Neural cell (in vitro differentiated cells): Measurements from ENCODE around the gene HLA-A. TPM values are rescaled to one million over a fixed set of nuclear protein-coding genes. Genes with fewer than 3 reads are reported as not detected.

Experiments
- H2AFZ ChIP-seq: fragments of 200-600, 300-800 bp; sonication (generic), shearing (Covaris generic); 2 replicates; pipeline ENCODE4 v1.6.0; 2014; ENCODE audit warnings: low read depth, mild to moderate bottlenecking, antibody characterized with exemption, low read length, moderate library complexity
- H3F3A ChIP-seq: fragments of 200-600 bp; shearing (Covaris generic); 2 replicates; pipeline ENCODE4 v1.6.1; 2016; ENCODE audit warnings: mild to moderate bottlenecking, moderate library complexity, mixed read lengths, antibody characterized with exemption, low read length; ENCODE audit not compliant: insufficient read depth, poor library complexity, severe bottlenecking
- H3K27ac ChIP-seq: fragments of 200-600, 300-800 bp; sonication (generic), shearing (Covaris generic); 2 replicates; pipeline ENCODE4 v1.5.1; 2014; ENCODE audit warnings: mild to moderate bottlenecking, low read length, moderate library complexity
- H3K27me3 ChIP-seq: fragments of 300-800, 200-600 bp; sonication (generic), shearing (Covaris generic); 2 replicates; pipeline ENCODE4 v1.6.0; 2014; ENCODE audit warnings: mild to moderate bottlenecking, low read depth, low read length, moderate library complexity; ENCODE audit not compliant: insufficient read depth
- H3K36me3 ChIP-seq: fragments of 300-800, 200-600 bp; sonication (generic), shearing (Covaris generic); 2 replicates; pipeline ENCODE4 v1.5.1; 2014; ENCODE audit warnings: mild to moderate bottlenecking, antibody characterized with exemption, low read length, moderate library complexity; ENCODE audit not compliant: insufficient read depth
- H3K4me2 ChIP-seq: fragments of 300-800, 200-600 bp; sonication (generic), shearing (Covaris generic); 2 replicates; pipeline ENCODE4 v1.6.0; 2014; ENCODE audit warnings: mild to moderate bottlenecking, low read length
- H3K4me3 ChIP-seq: fragments of 300-800, 200-600 bp; sonication (generic), shearing (Covaris generic); 2 replicates; pipeline ENCODE4 v1.5.1; 2014; ENCODE audit warnings: mild to moderate bottlenecking, low read length, moderate library complexity
- H3K79me2 ChIP-seq: fragments of 200-600 bp; shearing (Covaris generic); replicated peaks from 2 replicates; pipeline ENCODE4 v1.6.0; 2014; ENCODE audit warnings: mild to moderate bottlenecking, low read length, moderate library complexity; ENCODE audit not compliant: insufficient read depth
- H3K9ac ChIP-seq: fragments of 300-800, 200-600 bp; sonication (generic), shearing (Covaris generic); 2 replicates; pipeline ENCODE4 v1.6.1; 2016; ENCODE audit warnings: mild to moderate bottlenecking, low read length, mixed read lengths
- H3K9me2 ChIP-seq: fragments of 200-600 bp; shearing (Covaris generic); 2 replicates; pipeline ENCODE4 v1.6.1; 2016; ENCODE audit warnings: mild to moderate bottlenecking, low read length, mixed read lengths; ENCODE audit not compliant: insufficient read depth
- H3K9me3 ChIP-seq: fragments of 200-600, 300-800 bp; sonication (generic), shearing (Covaris generic); 2 replicates; pipeline ENCODE4 v1.6.1; 2016; ENCODE audit warnings: mild to moderate bottlenecking, mixed run types, low read length, moderate library complexity, mixed read lengths
- H4K20me1 ChIP-seq: fragments of 200-600 bp; shearing (Covaris generic); 2 replicates; pipeline ENCODE4 v1.6.1; 2016; ENCODE audit warnings: mild to moderate bottlenecking, mixed run types; ENCODE audit not compliant: insufficient read depth
- CTCF ChIP-seq: fragments of 450-650 bp; IDR thresholded peaks from 2 replicates; pipeline ENCODE4 v1.5.1; 2014; ENCODE audit warnings: antibody characterized with exemption, mild to moderate bottlenecking, moderate library complexity; ENCODE audit not compliant: poor library complexity, severe bottlenecking
- EP300 ChIP-seq: fragments of 450-650 bp; conservative IDR thresholded peaks from 2 replicates; pipeline ENCODE4 v1.6.1; 2014; ENCODE audit warnings: antibody characterized with exemption, mild to moderate bottlenecking, moderate library complexity; ENCODE audit not compliant: poor library complexity, severe bottlenecking
- EZH2 ChIP-seq: fragments of 200-600, 300-800 bp; shearing (Covaris generic), sonication (generic); IDR thresholded peaks from 2 replicates; pipeline ENCODE4 v1.6.1; 2014; ENCODE audit warnings: antibody characterized with exemption, low read length, borderline replicate concordance, mild to moderate bottlenecking; ENCODE audit not compliant: insufficient read depth, poor library complexity, severe bottlenecking
- MXI1 ChIP-seq: fragments of 450-650 bp; conservative IDR thresholded peaks from 2 replicates; pipeline ENCODE4 v1.6.1; 2014; ENCODE audit warnings: antibody characterized with exemption, mild to moderate bottlenecking; ENCODE audit not compliant: poor library complexity, severe bottlenecking
- POLR2AphosphoS5 ChIP-seq: IDR thresholded peaks from 2 replicates; pipeline ENCODE4 v1.6.1; 2012
- RAD21 ChIP-seq: fragments of 450-650 bp; conservative IDR thresholded peaks from 2 replicates; pipeline ENCODE4 v1.6.1; 2014; ENCODE audit warnings: antibody characterized with exemption, mild to moderate bottlenecking, moderate library complexity
- REST ChIP-seq: IDR thresholded peaks from 2 replicates; pipeline ENCODE4 v1.6.1; 2012; ENCODE audit warnings: borderline replicate concordance
- SMC3 ChIP-seq: fragments of 450-650 bp; conservative IDR thresholded peaks from 2 replicates; pipeline ENCODE4 v1.6.1; 2014; ENCODE audit warnings: antibody characterized with exemption, mild to moderate bottlenecking, moderate library complexity; ENCODE audit not compliant: poor library complexity
- TAF1 ChIP-seq: IDR thresholded peaks from 2 replicates; pipeline ENCODE4 v1.6.1; 2012; ENCODE audit warnings: low read depth
- polyA plus RNA-seq: library from polyadenylated mRNA; depleted of rRNA; stranded (reverse); fragments of >200 nt; gene quantifications from 2 replicates; pipeline ENCODE4 v1.2.3, GENCODE V29; 2014

HLA-A gene
- polyA plus RNA-seq, 1 donor from 2014 or later, result 47.6 TPM

- Histone ChIP-seq H3K36me3 (no peaks in the 10 kb centered on the region), H3K9ac (no peak overlapping the region), H3F3A (no peaks in the 10 kb centered on the region), H3K79me2 (no peaks in the 10 kb centered on the region), H4K20me1 (no peaks in the 10 kb centered on the region), H3K9me3 (no peaks in the 10 kb centered on the region), H2AFZ (no peak overlapping the region), H3K4me2 (no peak overlapping the region), H3K27me3 (no peaks in the 10 kb centered on the region), H3K27ac (no peak overlapping the region), H3K4me3 (no peak overlapping the region), H3K9me2 (no peaks in the 10 kb centered on the region)
- TF ChIP-seq EZH2, result no peak
- TF ChIP-seq MXI1, result no peak
- no peak for TF ChIP-seq EP300
- no peak for TF ChIP-seq CTCF
- TF ChIP-seq REST, result no peak
- TF ChIP-seq SMC3, result no peak
- no peak for TF ChIP-seq POLR2AphosphoS5
- no peak for TF ChIP-seq RAD21
- no peak for TF ChIP-seq TAF1
Observed at GRCh38 chr6:29967379-29968010, 25.2 kb downstream of the HLA-A start.

GRCh38 chr6:29968130-29968529 is 25.8 kb downstream of the HLA-A start:
- Histone ChIP-seq H3K9ac (no peak overlapping the region), H3K36me3 (no peaks in the 10 kb centered on the region), H3K79me2 (no peaks in the 10 kb centered on the region), H3K9me2 (no peaks in the 10 kb centered on the region), H2AFZ (no peak overlapping the region), H3K4me3 (no peak overlapping the region), H3K27ac (no peak overlapping the region), H3F3A (no peaks in the 10 kb centered on the region), H3K4me2 (no peak overlapping the region), H3K27me3 (no peaks in the 10 kb centered on the region), H4K20me1 (no peaks in the 10 kb centered on the region), H3K9me3 (no peaks in the 10 kb centered on the region)
- TF ChIP-seq EP300 (no peak), TAF1 (no peak), CTCF (no peak), RAD21 (no peak), REST (no peak), MXI1 (no peak), POLR2AphosphoS5 (no peak), EZH2 (no peak), SMC3 (no peak)
